Lower lobe of right lung (tissue), 2 donors: ENCODE measurements around the gene ACTN3. TPM values are rescaled to one million over a fixed set of nuclear protein-coding genes. Genes with fewer than 3 reads are reported as not detected.

Source experiments
- ATAC-seq, 2 donors: fragments of 200-7000 bp; cut with Tn5 transposase; one replicate each; pipeline ENCODE4 v1.9.1; 2020 to 2022; ENCODE audit warnings: mild to moderate bottlenecking in 2 of 2, moderate library complexity in 2 of 2
- DNase-seq: peaks from one replicate; pipeline ENCODE4 v3.0.0-alpha.2; 2020
- H3K27ac ChIP-seq: fragments of 200-600 bp; one replicate; pipeline ENCODE4 v1.8.0; 2022
- H3K27me3 ChIP-seq: fragments of 200-600 bp; one replicate; pipeline ENCODE4 v1.8.0; 2022; ENCODE audit warnings: low read depth
- H3K36me3 ChIP-seq: fragments of 200-600 bp; one replicate; pipeline ENCODE4 v1.8.0; 2022; ENCODE audit warnings: mild to moderate bottlenecking
- H3K4me1 ChIP-seq: fragments of 200-600 bp; one replicate; pipeline ENCODE4 v1.8.0; 2022
- H3K4me3 ChIP-seq: fragments of 200-600 bp; one replicate; pipeline ENCODE4 v1.8.0; 2022; ENCODE audit warnings: mild to moderate bottlenecking
- H3K9me3 ChIP-seq: fragments of 200-600 bp; one replicate; pipeline ENCODE4 v1.8.0; 2022
- intact Hi-C: fragments of 100-400 bp; cut with DNase I; formaldehyde crosslinking; loops from one replicate; pipeline ENCODE4 v1.11.0; 2022
- total RNA-seq: library from RNA; stranded (reverse); fragmentation: NEBNext Ultra II Directional; extraction: Animal tissue kit (Norgen Biotek cat#: 25700); gene quantifications from one replicate; pipeline ENCODE4 v1.2.1, GENCODE V29; 2021
- TF ChIP-seq, protein P1 (sequence below): fragments of 200-600 bp; IDR thresholded peaks from one replicate; pipeline ENCODE4 v1.8.0; 2022; ENCODE audit warnings: antibody characterized with exemption, mild to moderate bottlenecking
- donor health status: DM: no; HTN: yes; CAD: no; lungs with severe emphysema.

Gene ACTN3
- total RNA-seq, 1 donor from 2014 or later = 0.24 TPM

DNA sequence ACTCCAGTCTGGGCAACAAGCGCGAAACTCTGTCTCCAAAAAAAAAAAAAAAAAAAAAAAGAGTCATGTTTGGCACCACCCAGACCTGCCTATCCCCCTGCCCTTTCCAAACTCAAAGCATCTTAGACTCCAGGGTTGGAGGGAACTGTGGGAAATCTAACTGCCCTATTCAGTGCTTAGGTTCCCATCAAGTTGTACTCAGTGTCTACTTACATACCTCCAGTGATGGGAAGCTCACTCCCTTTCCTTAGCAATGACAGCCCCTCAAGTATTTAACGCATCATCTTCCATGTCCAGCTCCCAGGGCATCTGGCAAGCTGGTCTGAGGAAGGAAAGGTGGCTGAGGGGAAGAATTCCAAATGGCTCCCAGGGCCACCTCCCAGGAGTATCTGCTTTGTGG is 3.0 kb downstream of the ACTN3 start:
- DNase-seq (no peak), ATAC-seq (no peak)
- TF ChIP-seq, protein P1, sequence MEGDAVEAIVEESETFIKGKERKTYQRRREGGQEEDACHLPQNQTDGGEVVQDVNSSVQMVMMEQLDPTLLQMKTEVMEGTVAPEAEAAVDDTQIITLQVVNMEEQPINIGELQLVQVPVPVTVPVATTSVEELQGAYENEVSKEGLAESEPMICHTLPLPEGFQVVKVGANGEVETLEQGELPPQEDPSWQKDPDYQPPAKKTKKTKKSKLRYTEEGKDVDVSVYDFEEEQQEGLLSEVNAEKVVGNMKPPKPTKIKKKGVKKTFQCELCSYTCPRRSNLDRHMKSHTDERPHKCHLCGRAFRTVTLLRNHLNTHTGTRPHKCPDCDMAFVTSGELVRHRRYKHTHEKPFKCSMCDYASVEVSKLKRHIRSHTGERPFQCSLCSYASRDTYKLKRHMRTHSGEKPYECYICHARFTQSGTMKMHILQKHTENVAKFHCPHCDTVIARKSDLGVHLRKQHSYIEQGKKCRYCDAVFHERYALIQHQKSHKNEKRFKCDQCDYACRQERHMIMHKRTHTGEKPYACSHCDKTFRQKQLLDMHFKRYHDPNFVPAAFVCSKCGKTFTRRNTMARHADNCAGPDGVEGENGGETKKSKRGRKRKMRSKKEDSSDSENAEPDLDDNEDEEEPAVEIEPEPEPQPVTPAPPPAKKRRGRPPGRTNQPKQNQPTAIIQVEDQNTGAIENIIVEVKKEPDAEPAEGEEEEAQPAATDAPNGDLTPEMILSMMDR = no peak
- no peaks in the 10 kb centered on the region for H3K36me3 ChIP-seq
- H3K4me1 ChIP-seq = peaks cover 16% of the 10 kb centered on the region
- H3K27me3 ChIP-seq = no peaks in the 10 kb centered on the region
- no peak overlapping the region for H3K27ac ChIP-seq
- intact Hi-C loops = no loop called here
- H3K4me3 ChIP-seq = no peak overlapping the region
- no peaks in the 10 kb centered on the region for H3K9me3 ChIP-seq

DNA sequence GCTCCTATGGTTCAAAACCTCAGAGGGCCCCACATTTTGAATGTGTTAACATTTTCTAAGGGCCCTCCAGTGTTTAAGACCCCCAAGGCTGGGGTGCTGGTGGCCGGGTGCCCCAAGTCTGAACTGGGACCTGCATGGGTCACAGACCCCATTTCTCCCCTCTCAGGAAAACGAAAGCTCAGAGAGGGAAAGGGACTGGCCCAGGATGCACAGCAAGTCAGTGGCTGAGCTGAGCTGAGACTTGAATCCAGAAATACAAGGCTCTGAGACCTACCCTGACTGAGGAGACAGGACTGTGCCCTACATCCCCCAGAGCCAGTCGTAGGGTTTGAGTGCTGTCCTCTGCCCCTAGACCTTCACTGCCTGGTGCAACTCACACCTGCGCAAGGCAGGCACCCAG is 4.2 kb downstream of the ACTN3 start:
- ATAC-seq (no peak), DNase-seq (no peak)
- TF ChIP-seq, protein P1 = no peak
- Histone ChIP-seq H3K4me1 (peaks cover 9% of the 10 kb centered on the region), H3K27ac (no peak overlapping the region), H3K36me3 (no peaks in the 10 kb centered on the region), H3K4me3 (no peak overlapping the region), H3K27me3 (no peaks in the 10 kb centered on the region), H3K9me3 (no peaks in the 10 kb centered on the region)
- intact Hi-C loops = no loop called here

DNA sequence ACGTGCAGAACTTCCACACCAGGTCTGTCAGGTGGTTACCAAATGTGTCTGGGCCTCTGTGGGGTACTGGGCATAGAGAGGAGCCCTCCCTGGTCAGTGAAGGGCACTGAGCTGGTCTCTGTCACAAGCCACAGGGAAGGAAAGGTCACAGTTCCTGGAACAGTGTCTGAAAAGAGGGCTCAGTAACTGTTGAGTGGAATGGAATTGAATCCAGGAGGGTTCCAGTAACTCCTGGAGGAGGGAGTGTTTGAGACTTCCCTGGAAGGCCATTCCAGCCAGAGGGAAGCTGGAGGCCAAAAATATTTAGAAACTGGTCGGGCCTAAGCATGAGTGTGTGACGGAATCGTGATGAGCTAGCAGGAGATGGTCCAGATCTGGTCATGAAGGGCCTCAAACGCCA is 7.9 kb downstream of the ACTN3 start:
- Histone ChIP-seq H3K36me3 (no peaks in the 10 kb centered on the region), H3K4me1 (peaks cover 9% of the 10 kb centered on the region), H3K9me3 (no peaks in the 10 kb centered on the region), H3K27me3 (no peaks in the 10 kb centered on the region), H3K27ac (no peak overlapping the region), H3K4me3 (no peak overlapping the region)
- intact Hi-C loops = no loop called here
- no peak for ATAC-seq
- TF ChIP-seq, protein P1 = no peak
- DNase-seq = no peak

DNA sequence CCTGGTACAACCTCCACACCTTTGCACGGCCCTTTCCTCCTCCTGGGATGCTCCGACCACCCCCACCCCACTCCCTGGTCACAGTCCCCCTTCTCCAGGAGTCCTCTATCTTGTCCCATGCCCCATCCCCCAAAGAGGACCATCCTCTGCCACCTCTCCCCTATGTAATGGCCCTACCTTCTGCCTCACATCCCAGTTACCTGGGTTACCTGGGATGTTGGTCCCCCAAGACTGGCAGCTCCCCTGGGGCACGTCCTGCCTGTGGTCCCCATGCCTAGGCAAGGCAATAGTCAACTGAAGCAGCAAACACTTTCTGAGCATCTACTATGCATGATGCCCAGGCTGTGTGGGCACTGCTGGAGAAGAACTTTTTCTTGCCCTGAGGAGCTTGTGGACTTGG is 8.7 kb downstream of the ACTN3 start:
- H3K4me3 ChIP-seq = no peak overlapping the region
- H3K27me3 ChIP-seq = no peaks in the 10 kb centered on the region
- no peaks in the 10 kb centered on the region for H3K36me3 ChIP-seq
- no peak for ATAC-seq
- DNase-seq = no peak
- intact Hi-C loops = no loop called here
- TF ChIP-seq, protein P1 = no peak
- H3K4me1 ChIP-seq = peaks cover 9% of the 10 kb centered on the region
- no peak overlapping the region for H3K27ac ChIP-seq
- H3K9me3 ChIP-seq = no peaks in the 10 kb centered on the region

DNA sequence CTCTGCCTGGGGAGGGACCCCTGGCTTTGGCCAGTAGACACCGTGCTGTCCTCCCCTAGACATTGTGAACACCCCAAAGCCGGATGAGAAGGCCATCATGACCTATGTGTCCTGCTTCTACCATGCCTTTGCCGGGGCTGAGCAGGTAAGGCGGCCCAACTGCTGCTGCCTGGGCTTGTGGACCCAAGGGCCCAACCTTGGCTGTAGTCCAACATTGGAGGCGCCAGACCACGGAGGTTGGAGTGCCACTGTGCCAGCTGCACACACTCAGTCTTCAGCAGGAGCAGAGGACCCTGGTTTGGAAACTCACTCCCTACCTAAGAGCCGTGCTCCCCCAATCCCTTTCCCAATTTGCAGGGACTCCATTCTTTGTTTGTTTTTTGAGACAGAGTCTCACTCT is 9.4 kb downstream of the ACTN3 start:
- Histone ChIP-seq H3K36me3 (no peaks in the 10 kb centered on the region), H3K4me3 (no peak overlapping the region), H3K4me1 (peaks cover 9% of the 10 kb centered on the region), H3K27me3 (no peaks in the 10 kb centered on the region), H3K9me3 (no peaks in the 10 kb centered on the region), H3K27ac (no peak overlapping the region)
- TF ChIP-seq, protein P1 = no peak
- no peak for ATAC-seq
- intact Hi-C loops = no loop called here
- DNase-seq = no peak
